SK-N-MC (cell line): ENCODE data around the gene SWI5.

Source experiments
- EZH2 ChIP-seq: fragments of 200-600 bp; sonication (generic); IDR thresholded peaks from one replicate; pipeline ENCODE4 v1.6.1; 2017; ENCODE audit warnings: antibody characterized with exemption
- POLR2AphosphoS5 ChIP-seq: IDR thresholded peaks from 2 replicates; pipeline ENCODE4 v1.6.1; 2012; ENCODE audit warnings: mild to moderate bottlenecking, low read depth, low read length, borderline replicate concordance

DNA sequence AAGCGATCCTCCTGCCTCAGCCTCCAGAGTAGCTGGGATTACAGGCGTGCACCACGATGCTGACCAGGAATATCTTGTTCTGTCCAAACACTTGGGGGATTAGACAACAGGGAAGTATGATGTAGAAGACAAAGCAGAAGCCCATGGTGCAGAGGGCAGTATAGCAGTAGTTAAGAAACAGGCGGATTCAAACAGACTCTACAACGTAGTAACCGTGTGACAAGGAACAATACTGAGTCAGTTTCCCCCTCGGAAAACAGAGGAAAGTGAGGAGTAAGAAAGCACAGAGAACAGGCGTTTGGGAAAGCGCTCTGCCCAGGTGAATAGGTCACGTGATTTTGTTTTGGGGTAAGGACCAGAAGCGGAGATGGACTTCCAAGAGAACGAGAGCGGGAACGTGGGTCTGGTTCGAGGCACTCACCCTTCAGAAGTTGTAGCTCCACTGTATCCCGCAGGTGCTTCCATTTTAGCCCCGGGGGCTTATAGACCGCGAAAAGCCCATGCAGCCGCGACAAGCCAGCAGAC, 45.9 kb downstream of the SWI5 start:
- TF ChIP-seq EZH2 = no peak
- TF ChIP-seq POLR2AphosphoS5 = no peak
